BJ (cell line): ENCODE measurements around the gene BMAL1. TPM values are rescaled to one million over a fixed set of nuclear protein-coding genes. Genes with fewer than 3 reads are reported as not detected.
"Not testable (repeated sequence)": the region's sequence is repeated elsewhere in the genome, so short reads cannot be mapped to it uniquely, and the experiment has no call there.

Experiments
- CTCF ChIA-PET: fragments of 350-600 bp; formaldehyde crosslinking; extraction: SDS; loops from one replicate; lab custom pipeline; 2021; ENCODE audit warnings: antibody characterized with exemption, inconsistent platforms; lab: Yijun Ruan, JAX
- POLR2A ChIA-PET: fragments of 300-600 bp; sonication (Branson Sonifier 250); formaldehyde crosslinking; extraction: SDS; loops from one replicate; lab custom pipeline; 2021; ENCODE audit warnings: antibody characterized with exemption; lab: Charles Lee
- DNase-seq: peaks from one replicate; pipeline ENCODE4 v3.0.0-alpha.2; 2011; ENCODE audit warnings: low read depth
- H3K27me3 ChIP-seq: 2 replicates; pipeline ENCODE4 v1.6.0; 2011; ENCODE audit warnings: low read length; ENCODE audit not compliant: control insufficient read depth, insufficient read depth
- H3K36me3 ChIP-seq: 2 replicates; pipeline ENCODE4 v1.5.1; 2011; ENCODE audit warnings: low read length; ENCODE audit not compliant: control insufficient read depth, insufficient read depth
- H3K4me3 ChIP-seq: 2 replicates; pipeline ENCODE4 v1.5.1; 2011; ENCODE audit warnings: low read depth, mild to moderate bottlenecking, control low read depth, low read length
- polyA plus RNA-seq: library from polyadenylated mRNA; depleted of rRNA; stranded (reverse); fragments of >200 nt; gene quantifications from 2 replicates; pipeline ENCODE4 v1.2.3, GENCODE V29; 2011
- TF ChIP-seq, protein P1 (sequence below): IDR thresholded peaks from 2 replicates; pipeline ENCODE4 v1.5.1; 2011; ENCODE audit warnings: low read depth, mild to moderate bottlenecking, control low read depth, inconsistent platforms, low read length, moderate library complexity; ENCODE audit not compliant: insufficient read depth

BMAL1 gene
- polyA plus RNA-seq, 1 experiment, result 6.1 TPM

- TF ChIP-seq, protein P1, sequence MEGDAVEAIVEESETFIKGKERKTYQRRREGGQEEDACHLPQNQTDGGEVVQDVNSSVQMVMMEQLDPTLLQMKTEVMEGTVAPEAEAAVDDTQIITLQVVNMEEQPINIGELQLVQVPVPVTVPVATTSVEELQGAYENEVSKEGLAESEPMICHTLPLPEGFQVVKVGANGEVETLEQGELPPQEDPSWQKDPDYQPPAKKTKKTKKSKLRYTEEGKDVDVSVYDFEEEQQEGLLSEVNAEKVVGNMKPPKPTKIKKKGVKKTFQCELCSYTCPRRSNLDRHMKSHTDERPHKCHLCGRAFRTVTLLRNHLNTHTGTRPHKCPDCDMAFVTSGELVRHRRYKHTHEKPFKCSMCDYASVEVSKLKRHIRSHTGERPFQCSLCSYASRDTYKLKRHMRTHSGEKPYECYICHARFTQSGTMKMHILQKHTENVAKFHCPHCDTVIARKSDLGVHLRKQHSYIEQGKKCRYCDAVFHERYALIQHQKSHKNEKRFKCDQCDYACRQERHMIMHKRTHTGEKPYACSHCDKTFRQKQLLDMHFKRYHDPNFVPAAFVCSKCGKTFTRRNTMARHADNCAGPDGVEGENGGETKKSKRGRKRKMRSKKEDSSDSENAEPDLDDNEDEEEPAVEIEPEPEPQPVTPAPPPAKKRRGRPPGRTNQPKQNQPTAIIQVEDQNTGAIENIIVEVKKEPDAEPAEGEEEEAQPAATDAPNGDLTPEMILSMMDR, result no peak
- DNase-seq, result no peak
- H3K4me3 ChIP-seq, result no peak overlapping the region
- no peaks in the 10 kb centered on the region for H3K36me3 ChIP-seq
- ChIA-PET CTCF (interaction anchor here (1.5 to 1.6 kb wide), 2 partner anchors 83 to 289 kb away, joined by 3 to 4 read pairs; no protein-coding TSS in a partner anchor), POLR2A (no interaction called here)
- H3K27me3 ChIP-seq, result no peaks in the 10 kb centered on the region
These were observed 25.2 kb upstream of the BMAL1 start for GRCh38 chr11:13252438-13252837.

DNA sequence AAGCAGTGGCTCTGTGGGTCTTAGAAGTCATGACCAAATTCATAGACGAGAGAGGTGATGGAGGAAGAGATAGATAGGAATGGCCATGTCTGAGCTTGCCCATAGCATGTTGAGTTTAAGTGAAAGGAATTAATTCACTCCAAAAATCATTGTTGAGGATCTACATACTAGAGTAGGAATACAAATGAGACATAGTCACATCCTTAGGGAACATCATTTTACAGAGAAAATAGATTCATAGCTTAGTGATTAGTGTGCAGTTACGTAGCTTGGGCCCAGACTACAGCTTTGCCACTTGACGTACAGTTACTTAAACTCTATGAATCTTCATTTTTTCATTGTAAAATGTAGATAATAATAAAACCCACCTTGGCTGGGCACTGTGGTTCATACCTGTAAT, 21.4 kb upstream of the BMAL1 start:
- no peak for DNase-seq
- TF ChIP-seq, protein P1, result no peak
- CTCF ChIA-PET, result interaction anchor here (1.1 to 2.5 kb wide), 5 partner anchors 13 to 88 kb away, joined by 4 to 10 read pairs (median 6); no protein-coding TSS in a partner anchor
- H3K36me3 ChIP-seq, result no peaks in the 10 kb centered on the region
- H3K4me3 ChIP-seq, result no peak overlapping the region
- no peaks in the 10 kb centered on the region for H3K27me3 ChIP-seq
- POLR2A ChIA-PET, result no interaction called here

- H3K36me3 ChIP-seq, H3K4me3 ChIP-seq, DNase-seq, POLR2A ChIA-PET, H3K27me3 ChIP-seq: not testable (repeated sequence)
- CTCF ChIA-PET, result interaction anchor here (1.3 kb wide), 1 partner anchor 30 kb away, joined by 3 read pairs; no protein-coding TSS in a partner anchor
These were observed 19.5 kb upstream of the BMAL1 start for GRCh38 chr11:13258061-13258460.

- no peak overlapping the region for H3K4me3 ChIP-seq
- ChIA-PET POLR2A (no interaction called here), CTCF (no interaction called here)
- H3K36me3 ChIP-seq, result no peaks in the 10 kb centered on the region
- no peak for DNase-seq
- TF ChIP-seq, protein P1, result no peak
- no peaks in the 10 kb centered on the region for H3K27me3 ChIP-seq
These were observed 18.7 kb upstream of the BMAL1 start for GRCh38 chr11:13258855-13259254.

DNA sequence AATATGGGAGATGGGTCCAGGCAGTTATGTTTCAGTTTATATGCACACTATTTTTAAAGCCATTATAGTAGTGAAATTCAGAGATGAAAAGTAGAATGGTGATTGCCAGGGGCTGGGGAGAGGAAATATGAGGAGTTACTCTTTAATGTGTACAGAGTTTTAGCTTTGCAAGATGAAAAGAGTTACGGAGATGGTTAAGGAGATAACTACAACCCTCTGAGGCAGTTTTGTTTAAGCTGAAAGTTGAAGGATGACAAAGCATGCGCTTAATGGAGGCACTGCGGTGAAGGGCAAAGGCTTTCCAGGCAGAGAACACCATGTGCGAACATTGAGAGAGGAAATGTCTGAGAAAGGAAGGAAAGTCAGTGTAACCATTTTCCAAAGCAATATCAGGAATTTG, 18.2 kb upstream of the BMAL1 start:
- POLR2A ChIA-PET, result no interaction called here
- H3K4me3 ChIP-seq, result no peak overlapping the region
- TF ChIP-seq, protein P1, result no peak

More for the DNA sequence above, 18.2 kb upstream of the BMAL1 start:
- H3K36me3 ChIP-seq, result no peaks in the 10 kb centered on the region
- H3K27me3 ChIP-seq, result no peaks in the 10 kb centered on the region
- CTCF ChIA-PET, result interaction anchor here (0.9 to 2.6 kb wide), 2 partner anchors 10 to 50 kb away, joined by 3 to 16 read pairs; no protein-coding TSS in a partner anchor
- no peak for DNase-seq
